Activated T-helper 1 cell treated with anti-CD3 and anti-CD28 coated beads, Interleukin-2, amount 50 U/mL, for 16 hours (primary cell): Measurements from ENCODE around the gene HES1.

Experiments
- DNase-seq, 2 donors: peaks; one replicate each; pipeline ENCODE4 v3.0.0-alpha.2; 2020; ENCODE audit warnings: low read depth in 1 of 2, low spot score in 1 of 2

HES1 gene

DNA sequence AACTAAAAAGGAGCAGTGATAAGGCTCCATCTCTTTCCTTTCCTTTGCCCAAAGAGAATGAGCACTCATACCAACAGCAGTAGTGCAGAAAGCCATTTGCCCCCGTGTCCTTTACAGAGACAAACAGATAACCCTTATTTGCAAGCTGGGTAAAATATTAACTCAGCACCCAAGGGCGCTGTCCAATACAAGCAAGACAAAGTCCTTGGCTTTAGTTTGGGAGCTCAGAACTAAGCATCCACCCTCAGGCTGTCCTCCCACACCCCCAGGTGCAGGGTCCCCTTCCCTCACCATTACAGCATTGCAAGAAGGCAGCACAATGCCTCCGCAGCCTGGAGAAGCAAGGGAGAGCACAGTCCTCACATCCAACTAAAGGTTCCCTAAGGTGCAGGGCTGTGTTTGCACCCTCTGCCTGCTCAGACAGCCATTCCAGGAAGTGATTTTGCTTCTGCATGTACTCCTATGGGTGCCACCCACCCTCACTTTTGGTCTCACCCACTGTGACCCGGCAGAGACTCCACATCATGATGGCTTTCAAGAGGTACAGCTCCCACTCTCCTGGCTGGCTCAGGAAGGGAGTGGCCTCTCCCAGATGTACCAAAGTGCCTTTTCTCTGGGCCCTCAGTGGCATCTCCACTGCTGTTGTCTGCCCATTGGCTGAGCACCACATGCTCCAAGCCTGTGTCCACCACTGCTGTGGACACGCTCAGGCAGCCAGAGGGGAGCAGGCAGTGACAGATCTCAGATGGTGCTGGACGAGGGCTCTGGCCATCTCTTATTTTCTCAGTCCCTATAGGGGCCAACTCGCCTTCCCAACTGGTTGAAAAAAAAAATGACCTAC, 34.1 kb upstream of the HES1 start:
- no peak for DNase-seq

DNA sequence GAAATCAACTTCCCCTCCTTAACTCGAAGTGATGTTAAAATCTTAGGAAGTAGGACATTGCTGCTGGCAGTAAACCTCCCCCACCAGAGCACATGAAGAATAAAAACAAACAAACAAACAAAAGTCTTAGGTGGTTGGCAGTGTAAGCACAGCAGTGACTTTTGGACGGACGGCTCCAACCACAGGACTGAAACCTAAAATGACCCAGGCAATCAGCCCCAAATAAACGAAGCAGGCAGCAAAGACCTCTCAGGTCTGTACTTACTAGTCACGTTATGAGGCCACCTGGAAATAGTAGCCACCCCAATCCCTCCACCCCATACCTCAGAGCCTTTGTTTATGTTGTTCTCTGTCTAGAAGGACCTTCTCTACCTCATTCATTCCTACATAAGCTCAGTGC, 33.5 kb upstream of the HES1 start:
- no peak for DNase-seq

DNA sequence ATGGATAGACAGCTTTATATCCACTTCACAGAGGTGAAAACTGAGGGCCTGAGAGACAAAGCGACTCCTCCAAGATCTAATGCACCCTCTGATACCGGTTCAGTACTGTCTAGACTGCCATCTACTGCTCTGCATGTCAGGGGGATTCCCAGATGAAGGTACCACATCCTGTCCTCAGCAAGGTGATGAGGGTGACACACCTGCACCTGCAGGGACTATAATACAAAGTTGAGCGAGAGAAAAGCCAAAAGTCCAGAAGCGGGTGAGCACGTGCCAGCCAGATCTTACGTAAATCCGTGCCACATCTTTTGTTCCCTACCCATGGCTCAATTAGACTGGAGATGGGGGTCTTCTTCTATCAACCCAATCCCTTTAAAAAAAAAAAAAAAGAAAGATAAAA, 32.4 kb upstream of the HES1 start:
- peak in 1 of 2 donors; percentile 4 for DNase-seq

DNA sequence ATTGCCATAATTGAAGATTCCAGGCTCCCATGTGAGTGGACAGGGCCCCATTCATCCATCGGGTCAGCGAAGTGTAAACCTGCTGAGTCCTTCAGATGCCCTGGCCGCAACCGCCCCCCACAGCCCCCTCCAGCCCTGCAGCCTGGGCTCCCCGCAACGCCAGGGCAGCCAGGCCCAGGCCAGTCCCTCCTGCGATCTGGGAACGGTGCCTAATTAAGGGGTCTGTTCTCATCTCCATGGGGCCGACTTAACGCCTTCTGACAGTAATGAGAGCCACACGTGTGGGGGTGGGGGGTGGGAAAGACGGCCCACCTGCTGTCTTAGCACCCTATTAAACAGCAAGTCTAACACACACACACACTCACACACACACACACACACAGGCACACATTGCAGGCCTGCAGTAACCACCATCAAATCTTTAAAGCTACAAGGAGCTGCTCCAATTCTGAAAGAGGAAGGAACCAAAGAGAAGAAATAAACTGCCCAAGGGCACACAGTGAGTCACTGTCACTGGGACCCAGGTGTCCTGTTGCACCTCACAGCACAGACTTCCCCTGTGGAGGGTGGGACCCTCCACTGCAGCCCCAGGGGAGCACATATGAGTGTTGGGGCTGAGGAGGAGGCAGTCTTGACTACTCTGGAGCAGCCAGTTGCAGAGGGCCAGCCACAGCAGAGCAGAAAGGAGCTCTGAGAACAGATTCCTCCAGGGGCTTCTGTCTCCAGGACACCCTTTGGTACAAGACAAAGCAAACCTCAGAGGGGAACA, 31.8 kb upstream of the HES1 start:
- DNase-seq = no peak

DNA sequence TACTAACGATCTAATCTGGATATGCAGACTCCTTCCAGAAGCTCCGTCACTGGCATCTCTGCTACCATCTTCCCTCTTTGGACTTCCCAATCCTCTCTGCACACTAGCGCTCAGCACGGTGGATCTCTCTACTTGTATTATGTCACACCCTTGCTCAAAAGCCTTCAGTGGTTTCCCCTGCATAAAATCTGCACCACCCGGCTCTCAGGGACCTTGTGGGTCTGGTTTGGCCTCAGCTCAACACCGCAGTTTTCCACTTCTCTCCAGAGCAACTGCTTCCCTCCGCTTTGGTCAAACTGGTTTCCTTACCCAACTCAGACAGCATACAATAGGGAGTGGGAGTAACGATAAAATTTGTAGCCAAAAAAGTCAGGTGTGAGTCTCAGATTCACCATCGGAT, 30.7 kb upstream of the HES1 start:
- no peak for DNase-seq

DNA sequence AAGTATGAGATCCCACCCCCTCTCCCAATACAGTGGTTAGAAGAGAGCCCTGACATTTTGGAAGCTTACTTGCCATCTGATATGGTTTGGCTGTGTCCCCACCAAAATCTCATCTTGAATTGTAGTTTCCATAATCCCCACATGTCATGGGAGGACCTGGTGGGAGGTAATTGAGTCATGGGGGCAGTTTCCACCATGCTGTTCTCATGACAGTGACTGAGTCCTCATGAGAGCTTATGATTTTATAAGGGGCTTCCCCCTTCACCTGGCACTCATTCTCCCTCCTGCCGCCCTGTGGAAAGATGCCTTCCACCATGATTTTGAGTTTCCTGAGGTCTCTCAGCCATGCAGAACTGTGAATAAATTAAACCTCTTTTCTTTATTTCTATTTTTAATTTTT, 28.8 kb upstream of the HES1 start:
- no peak for DNase-seq

DNA sequence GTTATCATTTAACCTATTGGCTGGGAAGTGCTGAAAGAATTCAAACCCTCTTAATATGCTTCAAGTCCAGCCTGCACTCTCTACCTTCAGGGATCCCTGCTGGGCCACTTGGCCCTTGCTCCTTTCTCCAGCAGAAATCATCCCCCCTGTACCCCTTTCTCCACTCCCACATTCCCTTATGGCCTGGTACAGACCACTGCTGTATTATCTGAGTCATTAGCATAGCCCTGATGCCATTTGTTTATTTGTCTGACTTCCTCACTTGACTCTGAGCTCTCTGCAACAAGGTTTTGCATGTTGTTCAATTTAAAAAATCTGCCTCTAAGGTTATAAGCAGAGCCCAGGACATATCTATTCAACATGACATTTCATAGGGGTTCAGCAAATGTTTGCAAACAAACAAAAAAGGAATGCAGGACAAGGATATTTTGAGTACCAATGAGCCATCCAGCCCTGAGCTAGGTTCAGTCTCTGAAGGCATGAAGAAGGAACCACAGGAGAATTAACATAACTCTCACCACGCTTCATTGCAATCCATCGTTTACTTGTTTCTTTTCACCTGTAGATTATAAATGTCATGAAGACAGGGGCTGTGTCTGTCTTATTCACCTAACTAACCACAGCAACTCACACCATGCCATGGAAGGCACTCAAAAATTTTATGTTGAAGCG, 26.6 kb upstream of the HES1 start:
- no peak for DNase-seq

DNA sequence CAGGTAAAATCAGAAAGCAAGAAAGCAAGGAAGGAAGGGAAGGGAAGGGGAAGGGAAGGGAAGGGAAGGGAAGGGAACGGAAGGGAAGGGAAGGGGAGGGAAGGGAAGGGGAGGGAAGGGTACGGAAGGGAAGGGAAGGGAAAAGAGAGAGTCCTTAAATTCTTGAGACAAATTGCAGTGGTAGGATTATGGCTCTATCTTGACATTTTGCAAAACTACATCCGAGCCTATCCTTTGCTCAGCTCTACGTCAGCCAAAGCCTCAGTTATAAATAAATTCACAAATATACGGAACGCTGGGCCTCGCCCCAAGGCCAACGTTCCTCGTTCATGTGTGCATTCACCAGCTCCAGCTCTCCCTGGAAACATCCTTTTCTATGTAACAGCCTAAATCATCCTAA, 25.5 kb upstream of the HES1 start:
- DNase-seq = no peak

DNA sequence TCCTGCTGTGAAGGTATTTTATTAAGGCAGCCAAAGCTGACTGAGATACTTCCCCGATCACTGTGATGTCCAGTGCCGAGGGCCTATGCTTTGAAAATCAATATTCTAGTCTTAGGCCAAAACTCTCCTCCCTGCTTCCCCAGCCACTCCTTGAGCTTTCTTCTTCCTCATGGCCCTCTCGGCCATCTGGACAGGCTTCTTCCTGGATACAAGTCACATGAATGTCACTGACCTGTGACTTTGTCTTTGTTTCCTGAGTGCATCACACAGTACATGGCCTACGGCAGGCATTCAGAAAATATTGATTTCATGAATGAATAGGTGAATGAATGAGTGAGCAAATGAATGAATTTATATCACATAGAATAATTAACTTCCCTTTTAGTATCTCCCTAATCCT, 24.6 kb upstream of the HES1 start:
- no peak for DNase-seq

DNA sequence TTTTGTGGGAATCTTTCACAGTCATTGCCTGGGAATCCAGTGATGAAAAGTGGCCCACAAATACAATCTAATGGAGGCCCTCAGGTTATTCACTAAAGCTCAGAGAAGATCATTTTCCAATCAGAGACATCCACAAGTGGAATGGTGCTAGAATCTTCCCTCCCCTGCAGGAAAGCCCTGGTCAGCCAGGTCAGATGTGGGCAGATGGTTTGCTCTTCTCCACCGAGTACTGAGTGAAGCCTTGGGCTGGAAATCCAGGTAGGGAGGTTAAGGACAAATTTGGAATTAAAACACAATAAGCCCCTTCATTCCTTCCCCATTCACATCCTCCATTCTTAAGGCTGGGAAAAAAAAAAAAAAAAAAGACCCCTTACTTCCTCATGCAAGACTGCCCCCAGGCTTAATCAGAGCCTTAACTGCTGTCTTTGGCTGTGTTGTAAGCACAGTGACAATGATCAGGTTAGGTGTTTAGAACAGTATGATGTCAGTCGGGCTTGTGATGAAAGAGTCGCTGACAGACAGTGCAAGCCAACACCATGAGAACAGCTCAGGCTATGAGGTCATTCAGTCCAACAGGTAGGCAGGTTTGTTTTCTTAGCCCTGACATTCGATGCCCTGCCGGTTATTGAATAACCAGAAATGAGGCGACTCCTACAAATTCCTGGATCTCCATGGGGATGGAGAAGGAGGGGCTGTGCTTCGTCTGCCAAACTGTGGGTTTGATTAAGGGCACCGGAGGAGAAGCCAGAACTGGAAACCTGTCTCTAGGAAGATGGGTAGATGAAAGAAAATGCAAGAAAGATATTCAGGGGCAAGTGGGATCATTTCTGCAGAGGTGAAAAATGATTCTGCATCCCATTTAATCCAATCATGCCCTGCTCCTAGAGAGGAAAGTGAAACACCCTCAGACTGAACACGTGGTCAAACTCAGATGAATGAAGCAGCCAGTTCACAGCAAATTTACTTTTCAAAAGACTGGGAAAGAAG, 23.5 kb upstream of the HES1 start:
- no peak for DNase-seq

DNA sequence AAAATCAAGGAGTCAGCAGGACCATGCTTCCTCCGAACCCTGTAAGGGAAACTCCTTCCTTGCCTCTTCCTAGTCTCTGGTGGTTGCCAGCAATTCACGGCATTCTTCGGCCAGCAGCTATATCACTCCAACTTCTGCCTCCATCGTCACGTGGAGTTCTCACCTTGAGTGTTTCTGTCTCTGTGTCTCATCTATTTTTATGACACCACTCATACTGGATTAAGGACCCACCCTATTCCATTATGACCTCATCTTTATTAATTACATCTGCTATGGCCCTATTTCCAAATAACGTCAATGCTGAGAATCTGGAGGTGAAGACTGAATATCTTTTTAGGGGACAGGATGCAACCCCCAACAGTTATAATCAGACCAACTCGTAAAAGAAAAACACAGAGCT, 21.8 kb upstream of the HES1 start:
- no peak for DNase-seq

DNA sequence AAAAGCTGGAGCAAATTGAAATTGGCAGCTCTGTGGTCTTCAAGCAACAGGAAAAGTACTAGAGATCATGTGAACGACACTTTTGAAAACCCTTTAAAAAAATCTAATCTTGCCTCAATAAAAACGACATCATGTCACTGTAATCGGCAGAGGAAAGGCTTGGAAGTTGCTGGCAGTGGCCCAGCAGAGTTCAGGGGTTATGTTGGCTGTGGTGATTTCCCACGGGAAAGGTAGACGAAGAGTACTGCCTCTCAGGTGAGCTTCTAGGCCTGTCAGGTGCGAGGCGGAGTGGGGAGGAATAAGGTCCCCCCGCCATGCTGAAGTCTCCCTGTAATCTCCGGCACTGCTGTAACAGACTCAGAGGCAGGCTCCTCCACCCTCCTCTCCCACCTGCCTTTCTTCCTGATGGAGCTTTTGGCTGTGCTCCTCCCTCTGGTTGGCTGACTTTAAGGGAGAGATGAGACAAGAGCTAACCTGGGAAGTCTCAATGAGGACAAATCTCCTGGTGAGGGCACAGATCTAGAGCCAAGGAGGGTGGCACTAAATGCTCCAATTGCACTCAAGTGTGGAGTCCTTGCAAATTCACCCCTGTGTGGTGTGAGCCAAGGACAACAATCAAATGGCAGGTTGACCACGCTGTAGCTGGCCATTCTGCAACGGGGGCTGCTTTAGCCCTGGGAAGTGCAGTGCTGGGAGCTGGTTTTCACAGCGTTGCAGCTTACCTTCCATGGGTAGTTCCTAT, 18.7 kb upstream of the HES1 start:
- no peak for DNase-seq

DNA sequence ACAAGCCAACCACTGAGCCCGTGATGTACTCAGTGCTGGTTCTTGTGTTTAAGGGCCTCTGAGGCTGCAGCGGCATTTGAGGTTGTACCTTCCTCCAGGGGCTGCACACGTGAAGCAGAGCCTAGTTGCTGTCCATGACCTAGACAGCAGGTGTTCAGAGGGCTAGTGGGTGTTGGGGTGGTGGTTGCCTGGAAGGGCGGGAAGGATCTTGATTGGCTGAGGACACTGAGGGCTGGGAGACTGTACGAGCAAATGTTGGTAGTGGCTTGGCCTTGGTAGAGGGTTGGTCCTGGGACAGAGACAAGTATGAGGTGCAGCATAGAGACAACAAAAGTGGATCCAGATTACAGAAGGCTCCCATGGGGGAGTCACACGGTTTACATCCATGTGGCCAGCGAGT, 17.0 kb upstream of the HES1 start:
- DNase-seq = no peak

DNA sequence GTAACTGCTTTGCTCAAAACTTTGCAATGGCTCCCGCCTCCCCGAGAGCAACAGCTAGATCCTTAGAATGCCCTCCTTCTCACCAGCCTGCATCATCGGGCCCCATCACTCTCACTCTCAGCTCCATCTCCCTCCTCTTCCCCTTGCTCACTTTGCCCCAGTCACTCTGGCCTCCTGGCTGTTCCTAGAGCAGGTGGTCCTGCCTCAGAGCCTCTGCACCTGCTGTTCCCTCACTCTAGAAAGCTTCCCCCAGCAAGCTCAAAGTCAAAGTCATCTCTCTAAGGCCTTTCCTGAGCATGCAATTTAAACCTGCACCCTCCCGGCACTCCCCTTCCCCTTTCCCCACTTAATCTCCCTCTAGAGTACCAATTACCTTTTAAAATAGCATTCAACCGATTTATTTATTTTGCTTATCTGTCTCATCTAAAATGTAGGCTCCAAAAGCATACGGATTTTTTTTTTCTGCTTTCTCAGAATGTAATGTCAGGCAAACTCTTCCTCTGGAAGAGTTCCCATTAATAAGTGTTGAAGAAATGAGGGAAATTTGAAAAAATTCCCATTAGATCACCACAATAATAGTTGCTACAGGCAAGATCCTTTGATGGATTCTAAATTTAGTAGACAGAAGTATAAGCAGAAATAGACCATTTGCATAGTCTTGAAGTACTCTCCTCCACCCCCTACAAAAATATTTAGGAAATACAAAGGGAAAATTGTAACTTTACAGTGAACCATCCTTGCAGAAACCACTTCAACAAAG, 15.9 kb upstream of the HES1 start:
- DNase-seq = no peak

DNA sequence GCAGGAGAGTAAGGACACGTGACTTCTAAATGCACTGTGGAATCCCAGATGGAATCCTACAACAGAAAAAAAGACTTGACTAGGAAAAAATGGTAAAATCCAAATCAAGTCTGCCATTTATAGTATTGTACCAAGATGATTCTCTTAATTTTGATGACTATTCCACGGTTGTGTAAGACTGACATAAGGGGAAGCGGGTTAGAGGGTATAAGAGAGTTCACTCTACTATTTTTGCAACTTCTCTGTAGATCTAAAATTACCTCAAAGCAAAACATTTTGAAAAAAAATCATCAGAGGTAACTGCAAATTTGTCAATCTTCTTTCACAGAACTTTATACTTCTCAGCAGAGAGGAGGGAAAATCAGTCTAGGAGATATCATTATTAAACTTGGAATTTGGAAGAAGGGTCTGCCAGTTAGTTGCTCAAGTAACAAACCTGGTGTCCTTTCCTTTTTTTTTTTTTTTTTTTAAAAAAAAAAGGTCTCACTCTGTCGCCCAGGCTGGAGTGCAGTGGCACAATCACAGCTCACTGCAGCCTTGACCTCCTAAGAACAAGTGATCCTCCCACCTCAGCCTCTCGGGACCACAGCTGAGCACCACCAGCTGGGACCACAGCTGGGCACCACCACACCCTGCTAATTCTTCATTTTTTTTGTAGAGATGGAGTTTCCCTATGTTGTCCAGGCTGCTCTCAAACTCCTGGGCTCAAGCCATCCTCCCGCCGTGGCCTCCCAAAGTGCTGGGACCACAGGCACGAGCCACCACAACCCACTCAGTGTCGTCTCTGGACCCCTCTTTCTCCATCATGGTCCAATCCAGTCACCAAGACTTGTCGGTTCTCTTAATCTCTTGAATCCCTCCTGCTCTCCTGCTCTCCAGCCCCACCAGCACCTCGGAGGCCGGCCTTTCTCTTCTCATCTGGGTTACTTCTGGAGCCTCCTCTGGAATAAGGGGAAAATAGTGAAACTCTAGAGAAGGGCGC, 14.9 kb upstream of the HES1 start:
- no peak for DNase-seq

DNA sequence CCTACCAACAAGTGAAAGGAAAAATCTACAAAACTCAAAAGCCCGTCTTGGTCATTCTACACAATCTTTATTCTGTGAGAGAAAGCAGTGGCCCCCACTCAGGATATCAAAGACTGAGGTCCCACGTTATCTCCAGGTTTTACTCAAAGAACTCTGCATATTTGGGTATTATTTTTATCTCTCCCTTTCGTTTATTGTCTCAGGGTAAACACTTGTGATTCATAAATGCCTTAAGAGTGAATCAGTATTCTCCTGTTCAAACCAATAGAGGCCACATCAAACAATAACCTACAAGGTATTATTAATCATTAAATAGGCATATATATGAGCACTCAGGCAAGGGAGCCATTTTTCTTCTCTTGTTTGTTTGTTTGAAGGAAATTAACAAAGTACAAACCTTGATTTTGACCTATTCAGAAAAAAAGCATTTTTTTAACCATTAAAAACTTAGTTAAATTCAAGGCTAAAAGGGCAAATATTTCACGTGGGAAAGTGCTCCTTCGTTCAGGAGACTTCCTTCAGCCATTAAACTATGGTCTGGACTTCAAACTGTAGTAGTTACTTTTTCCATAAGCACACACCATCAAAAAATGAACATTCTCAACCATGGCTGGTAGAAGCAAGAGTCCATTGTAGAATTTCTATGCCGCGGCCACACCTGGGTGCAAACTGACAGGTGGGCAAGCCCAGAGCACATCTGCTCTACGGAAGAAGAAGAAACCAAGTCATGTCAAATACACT, 13.9 kb upstream of the HES1 start:
- no peak for DNase-seq

DNA sequence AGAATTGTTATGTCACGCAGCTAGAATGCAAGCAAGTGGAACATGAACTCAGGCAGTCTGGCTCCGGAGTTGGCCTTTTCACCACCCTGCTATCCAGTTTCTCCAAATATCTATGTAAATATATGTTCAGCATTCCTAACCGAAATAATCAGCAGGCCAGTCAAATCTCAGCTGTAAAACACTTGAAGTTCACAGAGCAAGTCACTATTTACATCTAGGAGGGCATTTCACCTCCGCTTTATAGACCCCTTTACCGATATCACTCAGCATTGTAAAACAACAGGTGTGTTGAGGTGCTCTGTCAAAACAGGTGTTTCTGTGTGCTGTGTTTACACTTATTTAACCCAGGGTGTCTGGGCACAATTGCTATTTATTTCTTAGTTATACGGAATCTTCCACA, 12.2 kb upstream of the HES1 start:
- no peak for DNase-seq

DNA sequence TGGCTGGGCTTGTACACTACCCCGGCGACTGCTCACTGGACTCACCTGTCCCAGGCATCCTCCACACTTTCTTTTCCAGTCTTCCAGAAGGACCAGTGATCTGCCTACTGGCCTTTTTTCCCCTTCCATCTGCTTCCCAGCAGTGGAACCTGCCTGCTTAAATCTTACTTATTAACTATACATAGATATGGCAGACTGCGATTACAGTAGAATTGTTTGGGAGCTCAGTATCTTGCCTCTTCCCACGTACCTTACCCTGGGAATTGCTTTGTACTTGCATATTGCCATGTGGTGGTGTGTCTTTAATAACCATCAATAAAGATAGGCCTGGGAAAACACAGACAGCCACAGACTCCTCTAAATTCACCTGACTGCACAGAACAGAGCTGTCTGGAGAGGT, 11.8 kb upstream of the HES1 start:
- no peak for DNase-seq
